BLaER1 (cell line): ENCODE data around the gene DDX3X.

ENCODE experiments used
- H3K27ac ChIP-seq: shearing (Covaris generic); formaldehyde crosslinking; 2 replicates; pipeline ENCODE4 v1.8.1; 2022
- H3K27me3 ChIP-seq: shearing (Covaris generic); formaldehyde crosslinking; 2 replicates; pipeline ENCODE4 v1.8.1; 2022
- H3K36me3 ChIP-seq: shearing (Covaris generic); formaldehyde crosslinking; 2 replicates; pipeline ENCODE4 v1.8.1; 2022
- H3K4me1 ChIP-seq: shearing (Covaris generic); formaldehyde crosslinking; 2 replicates; pipeline ENCODE4 v1.8.1; 2022
- H3K4me2 ChIP-seq: shearing (Covaris generic); formaldehyde crosslinking; 2 replicates; pipeline ENCODE4 v1.8.1; 2022
- H3K4me3 ChIP-seq: shearing (Covaris generic); formaldehyde crosslinking; 2 replicates; pipeline ENCODE4 v1.8.1; 2022
- H3K9ac ChIP-seq: shearing (Covaris generic); formaldehyde crosslinking; 2 replicates; pipeline ENCODE4 v1.8.1; 2022
- H3K9me3 ChIP-seq: shearing (Covaris generic); formaldehyde crosslinking; 2 replicates; pipeline ENCODE4 v1.8.1; 2022
- H4K20me1 ChIP-seq: shearing (Covaris generic); formaldehyde crosslinking; 2 replicates; pipeline ENCODE4 v1.8.1; 2022
- Cebpa-rat ChIP-seq: shearing (Covaris generic); IDR thresholded peaks from 2 replicates; pipeline ENCODE4 v1.8.1; 2022

DDX3X gene

GRCh38 chrX:41326431-41326830 lies 7.5 kb upstream of the DDX3X start:
- no peak overlapping the region for H3K4me3 ChIP-seq
- peaks cover 24% of the 10 kb centered on the region for H3K4me1 ChIP-seq
- TF ChIP-seq Cebpa-rat, result no peak
- peaks cover 25% of the 10 kb centered on the region for H3K27me3 ChIP-seq
- H3K9me3 ChIP-seq, result no peaks in the 10 kb centered on the region
- no peak overlapping the region for H3K9ac ChIP-seq
- no peak overlapping the region for H3K27ac ChIP-seq
- H3K36me3 ChIP-seq, result no peaks in the 10 kb centered on the region
- H4K20me1 ChIP-seq, result peaks cover 13% of the 10 kb centered on the region; the same call in 1 of the 2 replicates
- H3K4me2 ChIP-seq, result no peak overlapping the region

- TF ChIP-seq Cebpa-rat, result no peak
- Histone ChIP-seq H3K9ac (no peak overlapping the region), H3K36me3 (no peaks in the 10 kb centered on the region), H3K4me3 (no peak overlapping the region), H3K4me1 (peaks cover 33% of the 10 kb centered on the region), H3K27me3 (peaks cover 34% of the 10 kb centered on the region), H4K20me1 (peaks cover 22% of the 10 kb centered on the region), H3K4me2 (no peak overlapping the region), H3K27ac (no peak overlapping the region), H3K9me3 (no peaks in the 10 kb centered on the region)
These were observed 6.6 kb upstream of the DDX3X start for GRCh38 chrX:41327341-41327740.

GRCh38 chrX:41329101-41329500 lies 4.9 kb upstream of the DDX3X start:
- Histone ChIP-seq H3K9me3 (no peaks in the 10 kb centered on the region), H3K27me3 (peaks cover 41% of the 10 kb centered on the region), H3K4me2 (no peak overlapping the region), H3K36me3 (no peaks in the 10 kb centered on the region), H3K4me1 (peaks cover 38% of the 10 kb centered on the region), H3K9ac (no peak overlapping the region), H3K4me3 (no peak overlapping the region), H3K27ac (no peak overlapping the region), H4K20me1 (peaks cover 27% of the 10 kb centered on the region)
- no peak for TF ChIP-seq Cebpa-rat

- Histone ChIP-seq H3K27me3 (peaks cover 41% of the 10 kb centered on the region), H3K4me1 (peaks cover 53% of the 10 kb centered on the region), H3K4me2 (peak overlapping the region; percentile 97), H3K27ac (peak overlapping the region; percentile 97; the same call in 1 of the 2 replicates), H4K20me1 (peaks cover 56% of the 10 kb centered on the region), H3K36me3 (peaks cover 6% of the 10 kb centered on the region; the same call in 1 of the 2 replicates), H3K4me3 (peak overlapping the region; percentile 89), H3K9ac (peak overlapping the region; percentile 99), H3K9me3 (no peaks in the 10 kb centered on the region)
- TF ChIP-seq Cebpa-rat, result no peak
These were observed 2.0 kb upstream of the DDX3X start for GRCh38 chrX:41332005-41332404.

DNA sequence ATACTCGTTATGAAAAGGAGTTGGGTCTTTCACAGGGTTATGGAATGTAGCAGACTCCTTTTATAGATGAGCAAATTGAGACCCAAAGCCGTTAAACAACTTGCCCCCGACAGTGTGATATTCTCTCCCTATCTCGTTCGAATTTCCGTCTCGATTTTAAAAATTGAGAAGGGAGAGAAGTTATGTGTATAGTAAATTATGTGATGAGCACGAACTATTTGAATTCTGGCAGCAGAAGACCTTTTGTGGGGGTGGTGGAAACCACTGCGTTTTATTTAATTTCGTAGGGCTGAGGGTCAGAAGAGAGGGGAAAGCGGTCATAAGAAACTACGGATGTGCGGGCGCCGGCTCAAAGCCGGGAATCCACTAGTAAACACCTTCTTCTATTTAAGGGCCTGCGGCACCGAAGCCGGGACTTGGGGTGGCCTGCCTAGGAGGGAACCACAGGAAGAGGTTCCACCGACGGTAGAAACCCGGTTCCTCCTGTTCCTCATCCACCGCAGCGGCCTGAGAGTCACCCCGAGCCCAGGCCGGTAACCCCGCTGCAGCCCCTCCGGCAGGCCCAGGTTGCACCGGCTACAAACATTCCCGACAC lies 1.5 kb upstream of the DDX3X start:
- Histone ChIP-seq H3K4me2 (peak overlapping the region; percentile 97), H3K9ac (peak overlapping the region; percentile 99), H3K27me3 (peaks cover 41% of the 10 kb centered on the region), H3K4me3 (peak overlapping the region; percentile 89), H3K9me3 (no peaks in the 10 kb centered on the region), H3K4me1 (peaks cover 58% of the 10 kb centered on the region), H3K27ac (peak overlapping the region; percentile 97), H3K36me3 (peaks cover 10% of the 10 kb centered on the region), H4K20me1 (peaks cover 61% of the 10 kb centered on the region)
- TF ChIP-seq Cebpa-rat, result no peak

DNA sequence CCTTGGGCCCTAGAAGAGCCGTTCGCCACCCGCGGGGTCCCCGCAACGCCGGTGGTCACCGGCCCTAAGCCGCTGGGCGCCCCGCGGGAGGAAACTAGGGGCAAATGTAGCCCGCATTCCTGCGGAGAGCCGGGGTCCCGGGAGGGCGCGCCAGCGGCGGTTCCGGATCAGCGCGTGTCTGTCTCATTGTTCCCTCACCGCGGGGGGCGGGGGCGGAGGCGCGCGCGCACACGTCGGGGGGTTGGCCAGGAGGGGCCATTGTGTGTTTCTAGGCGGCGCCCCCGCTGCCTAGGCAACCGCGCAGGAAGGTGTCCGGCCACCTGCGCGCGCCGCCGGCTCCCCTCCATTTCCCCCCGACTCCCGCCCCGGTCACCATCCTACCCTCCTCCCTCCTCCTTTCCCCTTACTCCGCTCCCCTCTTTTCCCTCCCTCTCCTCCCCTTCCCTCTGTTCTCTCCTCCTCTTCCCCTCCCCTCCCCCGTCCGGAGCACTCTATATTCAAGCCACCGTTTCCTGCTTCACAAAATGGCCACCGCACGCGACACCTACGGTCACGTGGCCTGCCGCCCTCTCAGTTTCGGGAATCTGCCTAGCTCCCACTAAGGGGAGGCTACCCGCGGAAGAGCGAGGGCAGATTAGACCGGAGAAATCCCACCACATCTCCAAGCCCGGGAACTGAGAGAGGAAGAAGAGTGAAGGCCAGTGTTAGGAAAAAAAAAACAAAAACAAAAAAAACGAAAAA lies 789 bp upstream of the DDX3X start:
- Histone ChIP-seq H4K20me1 (peaks cover 67% of the 10 kb centered on the region), H3K36me3 (peaks cover 17% of the 10 kb centered on the region), H3K4me1 (peaks cover 64% of the 10 kb centered on the region), H3K27ac (peak overlapping the region; percentile 97), H3K9ac (peak overlapping the region; percentile 99), H3K4me2 (peak overlapping the region; percentile 97), H3K9me3 (no peaks in the 10 kb centered on the region), H3K4me3 (peak overlapping the region; percentile 89), H3K27me3 (peaks cover 41% of the 10 kb centered on the region)
- no peak for TF ChIP-seq Cebpa-rat

DNA sequence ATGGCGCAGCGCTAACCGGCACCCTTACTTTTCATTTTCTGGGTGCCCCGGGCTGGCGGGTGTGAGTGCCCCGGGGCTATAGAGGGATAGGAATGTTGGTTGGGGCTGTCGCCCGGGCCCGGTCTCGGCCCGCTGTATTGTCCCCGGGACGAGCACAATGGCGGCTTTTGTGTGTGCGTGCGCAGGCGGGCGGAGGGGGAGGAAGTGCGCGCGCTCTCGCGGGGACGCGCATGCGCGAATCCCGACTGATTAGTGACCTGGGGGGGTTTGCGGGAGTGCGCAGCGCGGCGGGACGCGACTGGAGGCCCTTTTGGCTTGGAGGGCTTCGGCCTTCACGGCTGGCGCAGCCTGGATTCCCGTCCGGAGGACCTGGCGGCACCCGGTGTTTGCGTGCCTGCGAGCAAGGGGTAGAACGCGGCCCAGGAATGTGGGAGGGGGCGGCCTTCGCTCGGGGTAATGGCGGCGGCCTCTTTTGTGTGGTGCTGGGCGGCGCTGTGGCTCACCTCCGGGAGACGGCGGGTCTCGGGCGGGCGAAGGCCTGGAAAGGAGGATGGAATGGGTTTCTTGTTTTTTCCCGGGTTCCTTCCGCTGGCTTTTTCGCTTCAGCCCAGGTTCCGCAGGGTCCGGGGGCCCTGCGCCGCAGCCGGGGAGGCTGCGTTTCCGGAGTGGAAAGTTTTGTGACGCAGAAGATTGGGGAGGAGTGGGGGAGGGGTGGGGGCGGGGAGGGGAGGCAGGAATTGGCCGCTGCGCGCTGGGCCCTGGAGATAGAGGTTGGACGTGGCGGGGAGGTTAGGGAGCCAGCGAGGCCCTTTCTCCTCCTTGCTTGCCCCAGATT lies 618 bp downstream of the DDX3X start:
- Histone ChIP-seq H3K9ac (peak overlapping the region; percentile 99), H4K20me1 (peaks cover 81% of the 10 kb centered on the region), H3K9me3 (no peaks in the 10 kb centered on the region), H3K4me3 (peak overlapping the region; percentile 89), H3K4me1 (peaks cover 65% of the 10 kb centered on the region), H3K4me2 (peak overlapping the region; percentile 97), H3K27ac (peak overlapping the region; percentile 97), H3K36me3 (peaks cover 31% of the 10 kb centered on the region), H3K27me3 (peaks cover 34% of the 10 kb centered on the region)
- no peak for TF ChIP-seq Cebpa-rat

- H3K36me3 ChIP-seq, result peaks cover 39% of the 10 kb centered on the region
- H3K4me2 ChIP-seq, result peak overlapping the region; percentile 93
- TF ChIP-seq Cebpa-rat, result no peak
- H3K4me3 ChIP-seq, result peak overlapping the region; percentile 89
- peaks cover 57% of the 10 kb centered on the region for H3K4me1 ChIP-seq
- H3K9ac ChIP-seq, result peak overlapping the region; percentile 99
- H3K9me3 ChIP-seq, result no peaks in the 10 kb centered on the region
- H3K27me3 ChIP-seq, result peaks cover 26% of the 10 kb centered on the region
- H3K27ac ChIP-seq, result peak overlapping the region; percentile 97
- peaks cover 85% of the 10 kb centered on the region for H4K20me1 ChIP-seq
These were observed 1.4 kb downstream of the DDX3X start for GRCh38 chrX:41335198-41335957.

GRCh38 chrX:41335958-41336331 lies 2.0 kb downstream of the DDX3X start:
- no peak for TF ChIP-seq Cebpa-rat
- Histone ChIP-seq H3K4me2 (peak overlapping the region; percentile 93), H4K20me1 (peaks cover 85% of the 10 kb centered on the region), H3K4me3 (peak overlapping the region; percentile 89), H3K4me1 (peaks cover 52% of the 10 kb centered on the region), H3K27me3 (peaks cover 20% of the 10 kb centered on the region), H3K9ac (peak overlapping the region; percentile 99), H3K9me3 (no peaks in the 10 kb centered on the region), H3K27ac (peak overlapping the region; percentile 97; the same call in 1 of the 2 replicates), H3K36me3 (peaks cover 45% of the 10 kb centered on the region)
